ENCODE results near the gene MUC2.
"Not testable (repeated sequence)": the region's sequence is repeated elsewhere in the genome, so short reads cannot be mapped to it uniquely, and the experiment has no call there.

The MUC2 gene

DNA sequence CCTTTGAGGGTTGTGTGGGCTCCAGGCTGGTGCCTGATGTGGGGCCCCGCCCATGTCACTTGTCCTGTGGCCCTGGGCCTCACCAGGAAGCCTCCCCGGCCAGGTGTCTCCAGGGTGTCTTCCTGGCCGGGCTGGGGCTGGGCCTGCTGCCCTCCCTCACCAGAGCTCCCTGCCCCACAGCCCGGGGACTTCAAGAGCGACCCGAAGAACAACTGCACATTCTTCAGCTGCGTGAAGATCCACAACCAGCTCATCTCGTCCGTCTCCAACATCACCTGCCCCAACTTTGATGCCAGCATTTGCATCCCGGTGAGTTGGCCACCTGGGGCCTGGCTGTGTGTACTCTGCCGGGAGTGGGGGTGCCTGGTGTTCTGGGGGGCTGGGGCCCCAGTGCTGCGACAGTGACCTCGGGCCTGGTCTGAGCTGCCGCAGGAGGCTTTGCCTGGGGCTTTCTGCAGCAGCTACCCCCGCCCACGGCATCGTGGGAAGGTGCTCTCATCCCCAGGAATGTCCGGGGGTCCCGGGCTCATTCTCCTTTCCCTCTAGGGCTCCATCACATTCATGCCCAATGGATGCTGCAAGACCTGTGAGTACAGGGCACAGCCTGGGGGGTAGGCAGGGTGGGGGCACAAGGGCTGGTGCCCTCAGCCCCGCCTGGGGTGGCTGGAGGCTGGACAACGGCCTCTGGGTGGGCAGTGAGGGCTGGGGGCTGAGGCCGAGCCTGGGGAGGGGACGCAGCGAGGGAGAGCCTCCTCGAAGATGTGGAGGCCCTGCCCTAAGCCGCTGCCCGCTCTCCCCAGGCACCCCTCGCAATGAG lies 34.6 kb downstream of the MUC2 start:
- Histone ChIP-seq H3K36me3 (ENCODE audit: insufficient read depth, low read depth, low read length) (no peaks in the 10 kb centered on the region), H3K9me3 (ENCODE audit: insufficient read depth, low read depth, low read length) (no peaks in the 10 kb centered on the region), H3K4me1 (ENCODE audit: insufficient read depth, low read length) (no peaks in the 10 kb centered on the region), H3K27me3 (ENCODE audit: insufficient read depth, low read length) (no peaks in the 10 kb centered on the region), H3K27ac (ENCODE audit: low read length) (no peak overlapping the region), H3K9ac (ENCODE audit: low read depth, low read length) (no peak overlapping the region), H3K4me3 (ENCODE audit: low read length) (no peak overlapping the region)

DNA sequence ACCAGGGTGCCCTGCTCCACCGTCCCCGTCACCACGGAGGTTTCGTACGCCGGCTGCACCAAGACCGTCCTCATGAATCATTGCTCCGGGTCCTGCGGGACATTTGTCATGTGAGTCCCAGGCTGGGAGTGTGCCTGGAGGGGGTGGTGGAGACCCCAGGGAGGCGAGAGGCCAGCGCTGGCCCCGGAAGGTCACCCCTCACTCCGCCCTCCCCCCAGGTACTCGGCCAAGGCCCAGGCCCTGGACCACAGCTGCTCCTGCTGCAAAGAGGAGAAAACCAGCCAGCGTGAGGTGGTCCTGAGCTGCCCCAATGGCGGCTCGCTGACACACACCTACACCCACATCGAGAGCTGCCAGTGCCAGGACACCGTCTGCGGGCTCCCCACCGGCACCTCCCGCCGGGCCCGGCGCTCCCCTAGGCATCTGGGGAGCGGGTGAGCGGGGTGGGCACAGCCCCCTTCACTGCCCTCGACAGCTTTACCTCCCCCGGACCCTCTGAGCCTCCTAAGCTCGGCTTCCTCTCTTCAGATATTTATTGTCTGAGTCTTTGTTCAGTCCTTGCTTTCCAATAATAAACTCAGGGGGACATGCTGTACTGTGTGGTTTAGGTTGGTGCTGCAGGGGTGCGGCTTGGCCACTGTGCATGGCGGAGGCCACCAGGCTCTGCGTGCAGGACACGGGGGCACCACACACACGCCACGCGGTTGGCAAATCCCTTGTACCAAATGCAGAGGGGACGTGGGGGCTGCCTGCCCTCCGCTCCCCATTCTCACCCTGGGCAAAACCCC lies 35.4 kb downstream of the MUC2 start:
- Histone ChIP-seq H3K27me3 (ENCODE audit: insufficient read depth, low read length) (no peaks in the 10 kb centered on the region), H3K27ac (ENCODE audit: low read length) (no peak overlapping the region), H3K9me3 (ENCODE audit: insufficient read depth, low read depth, low read length) (no peaks in the 10 kb centered on the region), H3K4me1 (ENCODE audit: insufficient read depth, low read length) (no peaks in the 10 kb centered on the region), H3K9ac (ENCODE audit: low read depth, low read length) (no peak overlapping the region), H3K4me3 (ENCODE audit: low read length) (no peak overlapping the region), H3K36me3 (ENCODE audit: insufficient read depth, low read depth, low read length) (no peaks in the 10 kb centered on the region)

DNA sequence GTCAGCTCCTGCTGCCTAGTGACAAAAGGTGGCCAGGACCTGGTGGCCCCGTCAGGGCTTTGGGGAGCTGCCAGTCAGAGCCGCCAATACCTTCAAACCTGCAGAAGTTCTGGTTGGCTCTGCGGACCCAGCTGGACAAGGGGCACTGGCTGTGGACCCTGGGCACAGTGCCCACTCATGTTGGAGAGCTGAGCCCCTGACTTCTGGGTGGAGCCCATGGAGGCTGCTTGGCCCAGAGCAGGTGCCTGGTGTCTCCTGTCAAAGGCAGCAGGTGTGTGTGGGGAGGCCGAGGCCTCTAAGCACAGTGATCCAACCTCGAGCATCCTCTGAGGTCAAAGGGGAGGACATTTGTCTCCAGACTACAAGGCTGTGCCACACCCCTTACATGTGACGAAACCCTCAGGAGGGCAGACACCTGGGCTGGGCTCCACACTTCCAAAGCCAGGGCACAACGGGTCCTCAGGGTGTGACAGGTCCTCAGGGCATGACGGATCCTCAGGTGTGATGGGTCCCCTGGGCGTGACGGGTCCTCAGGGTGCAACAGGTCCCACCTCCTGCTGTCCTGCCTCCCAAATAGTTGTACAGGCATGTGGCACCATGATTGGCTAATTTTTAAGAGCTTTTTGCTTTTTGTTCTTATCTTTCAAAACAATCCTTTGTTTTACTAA lies 37.0 kb downstream of the MUC2 start:
- H3K9ac ChIP-seq (ENCODE audit: low read depth, low read length), result no peak overlapping the region
- no peak overlapping the region for H3K4me3 ChIP-seq (ENCODE audit: low read length)
- H3K27ac ChIP-seq (ENCODE audit: low read length), result no peak overlapping the region
- H3K27me3 ChIP-seq (ENCODE audit: insufficient read depth, low read length), result no peaks in the 10 kb centered on the region
- H3K36me3 ChIP-seq (ENCODE audit: insufficient read depth, low read depth, low read length), result no peaks in the 10 kb centered on the region
- no peaks in the 10 kb centered on the region for H3K4me1 ChIP-seq (ENCODE audit: insufficient read depth, low read length)
- no peaks in the 10 kb centered on the region for H3K9me3 ChIP-seq (ENCODE audit: insufficient read depth, low read depth, low read length)

DNA sequence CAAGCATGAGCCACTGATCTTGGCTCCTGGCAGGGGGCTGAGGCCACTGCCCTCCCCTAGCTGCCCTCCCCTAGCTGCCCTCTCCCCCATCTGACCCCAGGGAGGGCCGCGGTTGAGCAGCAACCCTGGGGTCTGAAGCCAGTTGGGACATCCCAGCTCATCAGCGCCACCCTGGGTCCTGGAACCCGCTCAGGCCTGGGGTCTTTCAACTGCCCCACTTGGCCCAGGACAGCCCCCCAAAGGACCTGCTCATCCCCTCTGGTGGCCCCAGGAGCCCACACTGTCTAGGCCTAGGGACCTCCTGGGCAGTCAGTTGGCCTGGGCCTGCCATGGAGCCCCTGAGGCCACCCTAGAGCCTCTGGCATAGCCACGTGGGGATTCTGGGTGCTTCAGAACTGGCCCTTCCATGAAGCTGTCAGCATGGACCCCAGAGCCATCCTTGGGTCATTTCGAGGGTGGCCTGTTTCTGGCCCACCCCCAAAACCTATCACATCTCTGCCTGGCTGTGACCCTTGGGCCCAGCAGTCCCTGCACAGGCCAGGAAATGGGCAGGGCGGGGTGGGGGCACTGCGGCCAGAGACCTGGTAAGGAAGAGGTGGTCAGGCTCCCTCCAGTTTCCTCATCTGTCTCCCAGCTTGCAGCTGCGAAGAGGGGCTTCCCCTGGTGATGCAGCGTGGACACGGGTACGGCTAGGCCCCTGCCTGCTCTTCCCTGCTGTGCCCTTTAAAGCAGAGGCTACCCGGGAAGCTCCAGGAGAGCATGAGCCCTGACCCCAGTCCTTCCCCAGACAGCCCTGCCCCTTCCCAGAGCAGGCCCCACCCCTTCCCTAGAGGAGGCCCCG lies 37.9 kb downstream of the MUC2 start:
- Histone ChIP-seq H3K4me1 (ENCODE audit: insufficient read depth, low read length) (no peaks in the 10 kb centered on the region), H3K9me3 (ENCODE audit: insufficient read depth, low read depth, low read length) (no peaks in the 10 kb centered on the region), H3K9ac (ENCODE audit: low read depth, low read length) (no peak overlapping the region), H3K27ac (ENCODE audit: low read length) (no peak overlapping the region), H3K27me3 (ENCODE audit: insufficient read depth, low read length) (no peaks in the 10 kb centered on the region), H3K4me3 (ENCODE audit: low read length) (no peak overlapping the region), H3K36me3 (ENCODE audit: insufficient read depth, low read depth, low read length) (no peaks in the 10 kb centered on the region)

DNA sequence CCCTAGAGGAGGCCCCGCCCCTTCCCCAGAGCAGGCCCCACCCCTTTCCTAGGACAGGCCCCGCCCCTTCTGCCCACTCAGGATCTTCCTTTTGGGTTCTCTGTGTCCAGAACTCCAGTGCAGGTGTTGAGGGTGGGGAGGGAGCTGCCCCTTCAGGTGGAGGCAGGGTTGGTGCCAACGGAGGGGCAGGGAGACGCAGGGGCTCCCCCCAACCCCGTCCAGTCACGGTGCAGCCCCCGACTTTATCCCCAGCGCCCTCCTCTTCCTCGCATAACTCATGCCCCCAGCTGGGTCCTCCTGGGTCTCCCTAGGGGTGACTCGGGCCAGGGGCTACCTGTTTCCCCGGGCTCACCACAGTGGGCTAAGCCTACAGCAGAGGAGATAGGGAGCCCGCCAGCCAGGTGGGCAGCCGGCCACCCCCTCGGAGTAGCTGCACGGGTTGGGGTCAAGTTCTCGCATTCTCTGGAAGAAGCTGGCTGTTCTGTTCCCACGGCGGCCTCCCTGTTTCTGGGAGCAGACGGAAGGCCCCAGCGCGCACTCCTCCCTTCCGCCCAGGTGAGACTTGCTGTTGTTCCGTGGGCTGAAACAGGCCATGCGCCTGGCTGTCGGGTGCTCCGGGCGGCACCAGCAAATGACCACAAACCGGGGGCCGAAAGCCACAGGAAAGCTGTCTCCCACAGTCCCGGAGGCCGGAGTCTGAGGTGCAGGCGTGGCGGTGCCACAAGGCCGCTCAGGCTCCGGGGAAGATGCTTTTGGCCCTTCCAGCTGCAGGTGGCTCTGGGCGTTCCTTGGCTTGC lies 38.9 kb downstream of the MUC2 start:
- no peaks in the 10 kb centered on the region for H3K4me1 ChIP-seq (ENCODE audit: insufficient read depth, low read length)
- no peaks in the 10 kb centered on the region for H3K27me3 ChIP-seq (ENCODE audit: insufficient read depth, low read length)
- H3K9me3 ChIP-seq (ENCODE audit: insufficient read depth, low read depth, low read length), result no peaks in the 10 kb centered on the region

DNA sequence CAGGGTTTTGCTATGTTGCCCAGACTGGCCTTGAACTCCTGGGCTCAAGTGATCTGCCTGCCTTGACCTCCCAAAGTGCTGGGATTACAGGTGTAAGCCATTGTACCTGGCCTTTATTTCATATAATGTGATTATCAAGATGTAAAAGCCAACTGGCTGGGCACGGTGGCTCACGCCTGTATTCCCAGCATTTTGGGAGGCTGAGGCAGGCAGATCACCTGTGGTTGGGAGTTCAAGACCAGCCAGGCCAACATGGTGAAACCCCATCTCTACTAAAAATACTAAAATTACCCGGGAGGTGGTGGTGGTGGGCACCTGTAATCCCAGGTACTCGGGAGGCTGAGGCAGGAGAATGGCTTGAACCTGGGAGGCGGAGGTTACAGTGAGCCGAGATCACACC lies 40.6 kb downstream of the MUC2 start:
- not testable (repeated sequence) for H3K9ac ChIP-seq (ENCODE audit: low read depth, low read length); H3K27me3 ChIP-seq (ENCODE audit: insufficient read depth, low read length); H3K27ac ChIP-seq (ENCODE audit: low read length); H3K4me1 ChIP-seq (ENCODE audit: insufficient read depth, low read length); H3K9me3 ChIP-seq (ENCODE audit: insufficient read depth, low read depth, low read length); H3K4me3 ChIP-seq (ENCODE audit: low read length); H3K36me3 ChIP-seq (ENCODE audit: insufficient read depth, low read depth, low read length)

More for the DNA sequence above, 38.9 kb downstream of the MUC2 start:
- Histone ChIP-seq H3K9ac (ENCODE audit: low read depth, low read length) (no peak overlapping the region), H3K36me3 (ENCODE audit: insufficient read depth, low read depth, low read length) (no peaks in the 10 kb centered on the region), H3K27ac (ENCODE audit: low read length) (no peak overlapping the region), H3K4me3 (ENCODE audit: low read length) (no peak overlapping the region)

DNA sequence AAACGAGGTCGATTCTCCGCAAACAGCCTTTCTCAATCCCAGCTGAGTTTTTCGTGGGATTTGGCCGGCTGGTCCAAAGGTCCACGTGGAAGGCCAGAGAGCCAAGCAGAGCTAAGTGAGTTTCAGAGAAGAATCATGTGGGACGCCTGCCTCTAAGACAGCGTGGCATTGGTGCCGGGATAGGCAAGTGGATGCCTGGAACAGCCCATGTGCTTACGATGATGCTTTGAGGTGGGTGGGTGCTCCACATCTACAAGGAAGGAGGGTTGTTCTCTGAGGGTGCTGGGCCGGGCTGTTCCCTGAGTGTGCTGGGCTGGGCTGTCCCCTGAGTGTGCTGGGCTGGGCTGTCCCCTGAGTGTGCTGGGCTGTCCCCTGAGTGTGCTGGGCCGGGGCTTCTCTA lies 41.4 kb downstream of the MUC2 start:
- Histone ChIP-seq H3K9me3 (ENCODE audit: insufficient read depth, low read depth, low read length) (no peaks in the 10 kb centered on the region), H3K27ac (ENCODE audit: low read length) (no peak overlapping the region), H3K9ac (ENCODE audit: low read depth, low read length) (no peak overlapping the region), H3K4me1 (ENCODE audit: insufficient read depth, low read length) (no peaks in the 10 kb centered on the region), H3K4me3 (ENCODE audit: low read length) (no peak overlapping the region), H3K36me3 (ENCODE audit: insufficient read depth, low read depth, low read length) (no peaks in the 10 kb centered on the region), H3K27me3 (ENCODE audit: insufficient read depth, low read length) (no peaks in the 10 kb centered on the region)

DNA sequence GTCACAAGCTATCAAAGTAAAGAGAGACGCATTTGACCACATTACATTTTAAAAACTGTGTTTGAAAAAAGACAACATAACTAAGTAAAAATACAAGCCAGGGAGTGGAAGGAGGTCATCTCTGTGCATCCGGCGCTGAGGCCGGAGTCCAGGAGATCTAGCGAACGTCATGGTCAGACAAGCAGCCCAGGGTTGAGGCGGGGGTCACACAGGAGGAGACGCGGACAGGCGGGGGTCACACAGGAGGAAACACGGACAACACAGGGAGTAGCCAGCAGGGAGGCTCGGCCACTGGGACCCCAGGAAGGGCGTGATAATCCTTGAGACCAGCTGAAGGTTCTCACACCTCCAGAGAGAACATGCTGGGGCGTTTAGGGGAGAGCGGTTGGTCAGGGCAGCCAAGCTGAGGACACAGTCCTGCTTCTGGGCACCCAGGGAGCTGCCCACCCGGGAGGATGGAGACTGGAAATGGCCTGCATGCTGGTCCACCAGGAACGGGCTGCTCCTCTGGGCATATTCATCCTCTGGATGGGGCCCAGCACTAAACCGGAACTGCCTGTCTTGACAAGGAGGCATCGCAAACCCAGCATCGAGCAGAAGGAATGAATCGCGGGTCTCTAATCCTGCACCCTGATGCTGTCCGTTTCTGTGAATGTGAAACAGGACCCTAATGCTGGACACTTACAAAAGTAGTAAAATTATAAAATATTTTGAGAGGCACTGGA lies 42.2 kb downstream of the MUC2 start:
- no peaks in the 10 kb centered on the region for H3K4me1 ChIP-seq (ENCODE audit: insufficient read depth, low read length)
- no peaks in the 10 kb centered on the region for H3K36me3 ChIP-seq (ENCODE audit: insufficient read depth, low read depth, low read length)
- H3K27me3 ChIP-seq (ENCODE audit: insufficient read depth, low read length), result no peaks in the 10 kb centered on the region
- H3K9me3 ChIP-seq (ENCODE audit: insufficient read depth, low read depth, low read length), result no peaks in the 10 kb centered on the region
- H3K4me3 ChIP-seq (ENCODE audit: low read length), result no peak overlapping the region
- no peak overlapping the region for H3K27ac ChIP-seq (ENCODE audit: low read length)
- H3K9ac ChIP-seq (ENCODE audit: low read depth, low read length), result no peak overlapping the region

DNA sequence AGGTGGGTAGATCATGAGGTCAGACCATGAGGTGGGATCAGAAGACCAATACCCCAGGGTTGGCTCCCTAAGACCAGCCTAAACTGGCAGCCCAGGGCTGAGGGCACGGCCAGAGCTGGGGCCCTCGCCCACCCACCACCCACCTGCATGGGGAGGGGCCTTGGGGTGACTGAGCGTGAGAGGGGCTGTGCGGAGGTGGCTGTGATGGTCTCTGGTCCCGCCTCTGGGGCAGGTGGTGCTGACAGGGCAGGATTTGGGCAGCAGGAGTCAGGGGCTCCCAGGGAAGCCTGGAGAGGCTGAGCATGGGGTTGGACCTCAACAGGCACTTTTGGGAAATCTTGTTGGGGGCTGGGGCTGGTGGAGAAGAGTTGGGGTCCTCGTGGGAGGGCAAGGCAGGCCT lies 43.3 kb downstream of the MUC2 start:
- Histone ChIP-seq H3K4me1 (ENCODE audit: insufficient read depth, low read length) (no peaks in the 10 kb centered on the region), H3K9ac (ENCODE audit: low read depth, low read length) (no peak overlapping the region), H3K27ac (ENCODE audit: low read length) (no peak overlapping the region), H3K9me3 (ENCODE audit: insufficient read depth, low read depth, low read length) (no peaks in the 10 kb centered on the region), H3K36me3 (ENCODE audit: insufficient read depth, low read depth, low read length) (no peaks in the 10 kb centered on the region), H3K4me3 (ENCODE audit: low read length) (no peak overlapping the region), H3K27me3 (ENCODE audit: insufficient read depth, low read length) (no peaks in the 10 kb centered on the region)

DNA sequence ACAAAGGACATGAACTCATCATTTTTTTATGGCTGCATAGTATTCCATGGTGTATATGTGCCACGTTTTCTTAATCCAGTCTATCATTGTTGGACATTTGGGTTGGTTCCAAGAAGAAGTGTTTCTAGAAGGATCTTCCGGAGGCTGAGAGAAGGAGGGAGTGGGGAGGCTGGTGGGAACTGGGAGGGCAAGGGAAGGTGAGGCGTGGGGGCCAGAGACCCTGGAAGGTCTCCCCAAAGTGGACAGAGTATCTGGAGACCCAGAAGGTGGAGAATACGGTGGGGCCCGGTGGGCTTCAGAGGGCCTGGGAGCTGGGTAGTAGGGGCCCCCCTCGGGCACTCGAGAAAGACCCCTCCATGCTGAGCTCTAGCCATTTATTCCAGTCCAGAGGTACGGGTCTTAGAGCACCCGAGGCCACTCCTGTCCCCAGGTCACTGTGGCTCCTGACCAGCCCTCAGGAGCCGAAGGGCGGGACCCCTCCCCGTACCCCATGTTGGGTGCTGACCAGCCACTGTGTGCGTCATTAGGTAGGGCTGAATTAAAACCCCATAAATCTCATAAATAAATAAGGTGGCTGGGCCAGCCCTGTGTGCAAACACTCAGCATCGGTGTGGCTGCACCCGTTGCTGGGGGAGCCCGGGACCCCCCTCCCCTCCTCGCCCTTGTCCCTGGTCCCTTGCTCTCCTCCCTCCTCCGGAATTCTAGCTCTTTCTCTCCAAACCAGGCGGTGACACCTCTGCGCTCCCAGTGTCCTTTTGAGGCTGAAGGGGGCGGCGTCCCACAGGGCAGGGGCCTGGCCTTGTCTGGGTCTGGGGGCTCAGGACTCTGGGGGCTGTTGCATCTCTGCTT lies 44.3 kb downstream of the MUC2 start:
- Histone ChIP-seq H3K27me3 (ENCODE audit: insufficient read depth, low read length) (no peaks in the 10 kb centered on the region), H3K9ac (ENCODE audit: low read depth, low read length) (no peak overlapping the region), H3K4me3 (ENCODE audit: low read length) (no peak overlapping the region)

More for the DNA sequence above, 44.3 kb downstream of the MUC2 start:
- H3K27ac ChIP-seq (ENCODE audit: low read length), result no peak overlapping the region
- H3K9me3 ChIP-seq (ENCODE audit: insufficient read depth, low read depth, low read length), result no peaks in the 10 kb centered on the region; the same call in 1 of the 2 replicates
- H3K4me1 ChIP-seq (ENCODE audit: insufficient read depth, low read length), result no peaks in the 10 kb centered on the region
- no peaks in the 10 kb centered on the region for H3K36me3 ChIP-seq (ENCODE audit: insufficient read depth, low read depth, low read length)
